H1 (cell line): ENCODE data around the gene HOXA10.

Source experiments
- EP300 ChIP-seq, 2 experiments: IDR thresholded peaks; 1 replicate in 1 of 2; 2 replicates in 1 of 2; pipeline ENCODE4 v1.6.1; 2011 to 2012; ENCODE audit warnings: low read depth in 2 of 2, low read length in 2 of 2, mild to moderate bottlenecking in 2 of 2, borderline replicate concordance in 1 of 2, inconsistent platforms in 1 of 2, moderate library complexity in 1 of 2
- MAFK ChIP-seq: IDR thresholded peaks from 2 replicates; pipeline ENCODE4 v1.6.1; 2012; ENCODE audit warnings: low read depth, mild to moderate bottlenecking, improper control_type of control experiment, low read length
- NRF1 ChIP-seq: IDR thresholded peaks from 2 replicates; pipeline ENCODE4 v1.6.1; 2011; ENCODE audit warnings: mild to moderate bottlenecking, low read depth, low read length, improper control_type of control experiment
- POLR2AphosphoS5 ChIP-seq: IDR thresholded peaks from 2 replicates; pipeline ENCODE4 v1.6.1; 2011; ENCODE audit warnings: low read depth, low read length
- TF ChIP-seq, protein P1 (sequence below), 3 experiments: IDR thresholded peaks; 1 replicate in 2 of 3; 2 replicates in 1 of 3; pipeline versions ENCODE4 v1.5.1 to v1.6.1; 2011; ENCODE audit warnings: low read length in 3 of 3, mild to moderate bottlenecking in 3 of 3, inconsistent platforms in 2 of 3, low read depth in 1 of 3, moderate library complexity in 1 of 3; ENCODE audit not compliant: insufficient read depth in 1 of 3; ENCODE audit errors: control extremely low read depth in 1 of 3

DNA sequence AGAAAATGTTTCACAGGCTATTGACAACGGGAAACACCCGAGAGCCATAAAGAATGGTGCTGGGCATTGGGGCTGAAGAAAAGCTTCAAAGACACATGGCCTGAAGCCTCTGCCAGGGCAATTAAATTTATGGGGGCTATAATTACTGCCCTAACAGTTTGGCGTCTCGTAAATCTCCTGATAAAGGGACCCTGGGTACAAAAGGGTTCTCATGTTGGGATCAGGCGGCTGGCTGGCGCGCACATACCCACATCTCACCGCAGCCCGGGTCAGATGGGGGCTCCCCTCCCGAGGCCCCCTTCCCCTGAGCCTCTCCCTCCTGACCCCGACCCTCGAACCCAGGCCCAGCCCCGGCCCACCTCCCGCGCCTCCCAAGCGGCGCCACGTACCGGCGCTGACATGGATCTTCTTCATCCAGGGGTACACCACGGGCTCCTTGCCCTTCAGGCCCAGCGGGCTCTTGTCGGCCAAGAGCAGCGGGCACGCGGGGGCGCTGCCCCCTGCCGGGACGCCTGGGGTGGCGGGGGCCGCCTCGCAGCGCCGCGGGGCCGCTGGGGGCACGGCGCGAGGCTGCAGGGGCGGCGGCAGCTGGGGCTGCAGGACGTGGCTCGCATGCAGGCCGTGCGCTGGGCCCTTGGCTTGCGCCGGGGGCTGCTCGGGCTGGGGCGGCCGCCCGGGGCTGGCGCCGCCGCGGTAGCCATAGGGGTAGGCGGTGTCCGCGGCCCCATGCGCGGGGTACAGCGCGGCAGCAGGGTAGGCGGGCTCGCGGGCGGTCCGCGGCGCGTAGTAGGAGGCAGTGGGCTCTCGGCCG, 44.2 kb downstream of the HOXA10 start:
- TF ChIP-seq, protein P1, sequence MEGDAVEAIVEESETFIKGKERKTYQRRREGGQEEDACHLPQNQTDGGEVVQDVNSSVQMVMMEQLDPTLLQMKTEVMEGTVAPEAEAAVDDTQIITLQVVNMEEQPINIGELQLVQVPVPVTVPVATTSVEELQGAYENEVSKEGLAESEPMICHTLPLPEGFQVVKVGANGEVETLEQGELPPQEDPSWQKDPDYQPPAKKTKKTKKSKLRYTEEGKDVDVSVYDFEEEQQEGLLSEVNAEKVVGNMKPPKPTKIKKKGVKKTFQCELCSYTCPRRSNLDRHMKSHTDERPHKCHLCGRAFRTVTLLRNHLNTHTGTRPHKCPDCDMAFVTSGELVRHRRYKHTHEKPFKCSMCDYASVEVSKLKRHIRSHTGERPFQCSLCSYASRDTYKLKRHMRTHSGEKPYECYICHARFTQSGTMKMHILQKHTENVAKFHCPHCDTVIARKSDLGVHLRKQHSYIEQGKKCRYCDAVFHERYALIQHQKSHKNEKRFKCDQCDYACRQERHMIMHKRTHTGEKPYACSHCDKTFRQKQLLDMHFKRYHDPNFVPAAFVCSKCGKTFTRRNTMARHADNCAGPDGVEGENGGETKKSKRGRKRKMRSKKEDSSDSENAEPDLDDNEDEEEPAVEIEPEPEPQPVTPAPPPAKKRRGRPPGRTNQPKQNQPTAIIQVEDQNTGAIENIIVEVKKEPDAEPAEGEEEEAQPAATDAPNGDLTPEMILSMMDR (IDR thresholded peaks at IDR 0.05; ENCODE audit: control extremely low read depth in 1 of 3, insufficient read depth in 1 of 3, low read depth in 1 of 3, low read length in 3 of 3), result no peak
- TF ChIP-seq NRF1 (no peak), POLR2AphosphoS5 (no peak), EP300 (IDR thresholded peaks at IDR 0.05; ENCODE audit: borderline replicate concordance in 1 of 2, low read depth in 2 of 2, low read length in 2 of 2) (no peak), MAFK (no peak)
